Measurements from ENCODE around the gene AFP. TPM values are rescaled to one million over a fixed set of nuclear protein-coding genes. Genes with fewer than 3 reads are reported as not detected.

Gene AFP
- polyA plus RNA-seq, 1 donor from 2014 or later = not detected

DNA sequence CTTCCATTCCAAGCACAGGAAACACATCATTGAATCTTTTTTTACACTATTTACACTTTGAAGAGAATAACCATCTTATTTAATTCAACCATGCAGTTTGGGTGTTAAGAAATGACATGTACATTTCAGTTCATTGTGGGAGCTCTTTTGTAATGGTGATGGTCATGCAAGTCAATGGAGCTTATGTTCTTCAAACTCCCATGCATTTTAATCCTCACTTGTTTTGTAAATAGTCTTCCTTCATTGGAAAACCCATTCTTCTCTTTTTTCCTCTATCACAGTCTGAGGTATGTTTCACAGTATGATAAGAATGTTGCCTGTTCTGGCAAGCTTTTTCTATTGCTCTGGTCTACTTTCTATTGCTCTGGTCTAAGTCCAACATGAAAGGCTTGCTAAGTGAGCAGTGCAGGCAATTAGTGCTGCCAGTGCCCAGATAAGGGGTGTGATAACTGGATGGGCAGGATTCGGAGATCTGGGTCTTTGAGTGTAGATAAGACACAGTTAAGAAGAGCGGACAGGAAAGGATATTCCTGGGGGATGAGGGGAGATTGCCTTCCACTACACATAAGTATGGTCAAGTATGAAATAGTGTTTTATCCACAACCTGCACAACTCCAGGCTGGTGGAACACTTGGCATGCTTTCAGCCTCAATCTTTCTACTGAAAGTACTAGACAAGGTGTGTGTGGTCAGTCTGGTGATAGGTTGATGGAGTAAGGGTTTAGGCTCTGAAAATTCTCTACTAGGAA, 17.1 kb downstream of the AFP start:
- Histone ChIP-seq H4K20me1 (ENCODE audit: insufficient read depth) (no peaks in the 10 kb centered on the region), H3K36me3 (ENCODE audit: insufficient read depth, low read length) (no peaks in the 10 kb centered on the region), H3K27ac (ENCODE audit: low read length) (no peak overlapping the region), H3K9ac (ENCODE audit: low read length) (no peak overlapping the region), H3K9me3 (ENCODE audit: low read length) (no peaks in the 10 kb centered on the region), H3K79me2 (replicated peaks; ENCODE audit: insufficient read depth, low read length) (no peaks in the 10 kb centered on the region), H3K4me2 (ENCODE audit: low read length) (no peak overlapping the region), H3K27me3 (ENCODE audit: insufficient read depth, low read depth, low read length) (peaks cover 25% of the 10 kb centered on the region), H3K4me3 (ENCODE audit: low read length) (no peak overlapping the region), H3F3A (ENCODE audit: insufficient read depth, low read length, poor library complexity, severe bottlenecking) (no peaks in the 10 kb centered on the region), H2AFZ (ENCODE audit: low read depth, low read length) (no peak overlapping the region), H3K9me2 (ENCODE audit: insufficient read depth, low read length) (no peaks in the 10 kb centered on the region)
- TF ChIP-seq, protein P1, sequence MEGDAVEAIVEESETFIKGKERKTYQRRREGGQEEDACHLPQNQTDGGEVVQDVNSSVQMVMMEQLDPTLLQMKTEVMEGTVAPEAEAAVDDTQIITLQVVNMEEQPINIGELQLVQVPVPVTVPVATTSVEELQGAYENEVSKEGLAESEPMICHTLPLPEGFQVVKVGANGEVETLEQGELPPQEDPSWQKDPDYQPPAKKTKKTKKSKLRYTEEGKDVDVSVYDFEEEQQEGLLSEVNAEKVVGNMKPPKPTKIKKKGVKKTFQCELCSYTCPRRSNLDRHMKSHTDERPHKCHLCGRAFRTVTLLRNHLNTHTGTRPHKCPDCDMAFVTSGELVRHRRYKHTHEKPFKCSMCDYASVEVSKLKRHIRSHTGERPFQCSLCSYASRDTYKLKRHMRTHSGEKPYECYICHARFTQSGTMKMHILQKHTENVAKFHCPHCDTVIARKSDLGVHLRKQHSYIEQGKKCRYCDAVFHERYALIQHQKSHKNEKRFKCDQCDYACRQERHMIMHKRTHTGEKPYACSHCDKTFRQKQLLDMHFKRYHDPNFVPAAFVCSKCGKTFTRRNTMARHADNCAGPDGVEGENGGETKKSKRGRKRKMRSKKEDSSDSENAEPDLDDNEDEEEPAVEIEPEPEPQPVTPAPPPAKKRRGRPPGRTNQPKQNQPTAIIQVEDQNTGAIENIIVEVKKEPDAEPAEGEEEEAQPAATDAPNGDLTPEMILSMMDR (IDR thresholded peaks at IDR 0.05; ENCODE audit: poor library complexity, severe bottlenecking) = no peak
- TF ChIP-seq SMC3 (conservative IDR thresholded peaks at IDR 0.05; ENCODE audit: poor library complexity) = no peak
- TF ChIP-seq EP300 (conservative IDR thresholded peaks at IDR 0.05; ENCODE audit: poor library complexity, severe bottlenecking) = no peak
- no peak for TF ChIP-seq RAD21 (conservative IDR thresholded peaks at IDR 0.05)
- no peak for TF ChIP-seq TAF1 (IDR thresholded peaks at IDR 0.05; ENCODE audit: low read depth)
- no peak for TF ChIP-seq EZH2 (IDR thresholded peaks at IDR 0.05; ENCODE audit: borderline replicate concordance, insufficient read depth, low read length, poor library complexity, severe bottlenecking)
- TF ChIP-seq MXI1 (conservative IDR thresholded peaks at IDR 0.05; ENCODE audit: poor library complexity, severe bottlenecking) = no peak
- TF ChIP-seq POLR2AphosphoS5 (IDR thresholded peaks at IDR 0.05) = no peak
- TF ChIP-seq, protein P2, sequence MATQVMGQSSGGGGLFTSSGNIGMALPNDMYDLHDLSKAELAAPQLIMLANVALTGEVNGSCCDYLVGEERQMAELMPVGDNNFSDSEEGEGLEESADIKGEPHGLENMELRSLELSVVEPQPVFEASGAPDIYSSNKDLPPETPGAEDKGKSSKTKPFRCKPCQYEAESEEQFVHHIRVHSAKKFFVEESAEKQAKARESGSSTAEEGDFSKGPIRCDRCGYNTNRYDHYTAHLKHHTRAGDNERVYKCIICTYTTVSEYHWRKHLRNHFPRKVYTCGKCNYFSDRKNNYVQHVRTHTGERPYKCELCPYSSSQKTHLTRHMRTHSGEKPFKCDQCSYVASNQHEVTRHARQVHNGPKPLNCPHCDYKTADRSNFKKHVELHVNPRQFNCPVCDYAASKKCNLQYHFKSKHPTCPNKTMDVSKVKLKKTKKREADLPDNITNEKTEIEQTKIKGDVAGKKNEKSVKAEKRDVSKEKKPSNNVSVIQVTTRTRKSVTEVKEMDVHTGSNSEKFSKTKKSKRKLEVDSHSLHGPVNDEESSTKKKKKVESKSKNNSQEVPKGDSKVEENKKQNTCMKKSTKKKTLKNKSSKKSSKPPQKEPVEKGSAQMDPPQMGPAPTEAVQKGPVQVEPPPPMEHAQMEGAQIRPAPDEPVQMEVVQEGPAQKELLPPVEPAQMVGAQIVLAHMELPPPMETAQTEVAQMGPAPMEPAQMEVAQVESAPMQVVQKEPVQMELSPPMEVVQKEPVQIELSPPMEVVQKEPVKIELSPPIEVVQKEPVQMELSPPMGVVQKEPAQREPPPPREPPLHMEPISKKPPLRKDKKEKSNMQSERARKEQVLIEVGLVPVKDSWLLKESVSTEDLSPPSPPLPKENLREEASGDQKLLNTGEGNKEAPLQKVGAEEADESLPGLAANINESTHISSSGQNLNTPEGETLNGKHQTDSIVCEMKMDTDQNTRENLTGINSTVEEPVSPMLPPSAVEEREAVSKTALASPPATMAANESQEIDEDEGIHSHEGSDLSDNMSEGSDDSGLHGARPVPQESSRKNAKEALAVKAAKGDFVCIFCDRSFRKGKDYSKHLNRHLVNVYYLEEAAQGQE (IDR thresholded peaks at IDR 0.05; ENCODE audit: borderline replicate concordance) = no peak

DNA sequence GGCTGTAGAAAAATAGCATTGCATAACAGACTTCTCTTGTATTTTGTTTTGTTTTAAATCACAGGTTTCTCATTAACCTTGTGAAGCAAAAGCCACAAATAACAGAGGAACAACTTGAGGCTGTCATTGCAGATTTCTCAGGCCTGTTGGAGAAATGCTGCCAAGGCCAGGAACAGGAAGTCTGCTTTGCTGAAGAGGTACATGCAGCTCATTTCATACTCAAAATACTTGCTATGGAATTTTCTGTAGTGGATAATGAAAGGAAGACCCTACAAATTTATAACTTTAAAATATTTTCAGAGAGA, 17.6 kb downstream of the AFP start:
- H3K9me3 ChIP-seq (ENCODE audit: low read length) = no peaks in the 10 kb centered on the region
- no peak overlapping the region for H3K9ac ChIP-seq (ENCODE audit: low read length)
- H3K27ac ChIP-seq (ENCODE audit: low read length) = no peak overlapping the region
- H3K4me2 ChIP-seq (ENCODE audit: low read length) = no peak overlapping the region
- H3K27me3 ChIP-seq (ENCODE audit: insufficient read depth, low read depth, low read length) = peaks cover 21% of the 10 kb centered on the region
- no peaks in the 10 kb centered on the region for H4K20me1 ChIP-seq (ENCODE audit: insufficient read depth)
- H3F3A ChIP-seq (ENCODE audit: insufficient read depth, low read length, poor library complexity, severe bottlenecking) = no peaks in the 10 kb centered on the region
- H3K4me3 ChIP-seq (ENCODE audit: low read length) = no peak overlapping the region
- no peaks in the 10 kb centered on the region for H3K36me3 ChIP-seq (ENCODE audit: insufficient read depth, low read length)
- H2AFZ ChIP-seq (ENCODE audit: low read depth, low read length) = no peak overlapping the region
- TF ChIP-seq, protein P1 (IDR thresholded peaks at IDR 0.05; ENCODE audit: poor library complexity, severe bottlenecking) = no peak
- TF ChIP-seq POLR2AphosphoS5 (IDR thresholded peaks at IDR 0.05) (no peak), TAF1 (IDR thresholded peaks at IDR 0.05; ENCODE audit: low read depth) (no peak), EZH2 (IDR thresholded peaks at IDR 0.05; ENCODE audit: borderline replicate concordance, insufficient read depth, low read length, poor library complexity, severe bottlenecking) (no peak), SMC3 (conservative IDR thresholded peaks at IDR 0.05; ENCODE audit: poor library complexity) (no peak)
- H3K9me2 ChIP-seq (ENCODE audit: insufficient read depth, low read length) = no peaks in the 10 kb centered on the region
- H3K79me2 ChIP-seq (replicated peaks; ENCODE audit: insufficient read depth, low read length) = no peaks in the 10 kb centered on the region

Data from neural cell (in vitro differentiated cells).